ENCODE results near the gene SKI.

The SKI gene

GRCh38 chr1:2187619-2188018 is 40.5 kb upstream of the SKI start:
- H3K4me3 ChIP-seq (ENCODE audit: low read depth, low read length), result no peak overlapping the region
- DNase-seq (ENCODE audit: low read depth, low spot score), result no peak
- TF ChIP-seq, protein P1, sequence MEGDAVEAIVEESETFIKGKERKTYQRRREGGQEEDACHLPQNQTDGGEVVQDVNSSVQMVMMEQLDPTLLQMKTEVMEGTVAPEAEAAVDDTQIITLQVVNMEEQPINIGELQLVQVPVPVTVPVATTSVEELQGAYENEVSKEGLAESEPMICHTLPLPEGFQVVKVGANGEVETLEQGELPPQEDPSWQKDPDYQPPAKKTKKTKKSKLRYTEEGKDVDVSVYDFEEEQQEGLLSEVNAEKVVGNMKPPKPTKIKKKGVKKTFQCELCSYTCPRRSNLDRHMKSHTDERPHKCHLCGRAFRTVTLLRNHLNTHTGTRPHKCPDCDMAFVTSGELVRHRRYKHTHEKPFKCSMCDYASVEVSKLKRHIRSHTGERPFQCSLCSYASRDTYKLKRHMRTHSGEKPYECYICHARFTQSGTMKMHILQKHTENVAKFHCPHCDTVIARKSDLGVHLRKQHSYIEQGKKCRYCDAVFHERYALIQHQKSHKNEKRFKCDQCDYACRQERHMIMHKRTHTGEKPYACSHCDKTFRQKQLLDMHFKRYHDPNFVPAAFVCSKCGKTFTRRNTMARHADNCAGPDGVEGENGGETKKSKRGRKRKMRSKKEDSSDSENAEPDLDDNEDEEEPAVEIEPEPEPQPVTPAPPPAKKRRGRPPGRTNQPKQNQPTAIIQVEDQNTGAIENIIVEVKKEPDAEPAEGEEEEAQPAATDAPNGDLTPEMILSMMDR (IDR thresholded peaks at IDR 0.05; ENCODE audit: low read depth, low read length), result no peak
- in situ Hi-C loops (cut with HindIII; ENCODE audit: low sequenced_read_pairs), result no loop called here

DNA sequence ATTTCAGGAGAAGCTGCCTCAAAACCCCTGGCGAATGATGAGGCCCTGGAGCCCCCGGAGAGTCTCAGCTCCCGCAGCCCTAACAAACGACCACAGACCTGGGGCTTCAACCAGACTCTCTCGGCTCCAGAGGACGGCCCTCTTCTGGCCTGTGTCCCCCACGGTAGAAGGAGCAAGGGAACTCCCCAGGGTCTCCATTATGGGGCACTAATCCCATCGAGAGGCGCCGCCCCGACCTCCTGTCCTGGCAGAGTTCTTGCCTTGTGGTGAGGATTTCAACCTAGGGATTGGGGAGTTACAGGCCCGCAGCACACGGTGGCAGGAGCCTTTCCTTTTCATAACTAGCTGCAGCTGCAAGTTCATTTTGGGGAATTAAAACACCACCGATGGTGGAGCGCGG is 39.8 kb upstream of the SKI start:
- TF ChIP-seq, protein P1 (IDR thresholded peaks at IDR 0.05; ENCODE audit: low read depth, low read length), result no peak
- no peak overlapping the region for H3K4me3 ChIP-seq (ENCODE audit: low read depth, low read length)
- no peak for DNase-seq (ENCODE audit: low read depth, low spot score)
- in situ Hi-C loops (cut with HindIII; ENCODE audit: low sequenced_read_pairs), result no loop called here

DNA sequence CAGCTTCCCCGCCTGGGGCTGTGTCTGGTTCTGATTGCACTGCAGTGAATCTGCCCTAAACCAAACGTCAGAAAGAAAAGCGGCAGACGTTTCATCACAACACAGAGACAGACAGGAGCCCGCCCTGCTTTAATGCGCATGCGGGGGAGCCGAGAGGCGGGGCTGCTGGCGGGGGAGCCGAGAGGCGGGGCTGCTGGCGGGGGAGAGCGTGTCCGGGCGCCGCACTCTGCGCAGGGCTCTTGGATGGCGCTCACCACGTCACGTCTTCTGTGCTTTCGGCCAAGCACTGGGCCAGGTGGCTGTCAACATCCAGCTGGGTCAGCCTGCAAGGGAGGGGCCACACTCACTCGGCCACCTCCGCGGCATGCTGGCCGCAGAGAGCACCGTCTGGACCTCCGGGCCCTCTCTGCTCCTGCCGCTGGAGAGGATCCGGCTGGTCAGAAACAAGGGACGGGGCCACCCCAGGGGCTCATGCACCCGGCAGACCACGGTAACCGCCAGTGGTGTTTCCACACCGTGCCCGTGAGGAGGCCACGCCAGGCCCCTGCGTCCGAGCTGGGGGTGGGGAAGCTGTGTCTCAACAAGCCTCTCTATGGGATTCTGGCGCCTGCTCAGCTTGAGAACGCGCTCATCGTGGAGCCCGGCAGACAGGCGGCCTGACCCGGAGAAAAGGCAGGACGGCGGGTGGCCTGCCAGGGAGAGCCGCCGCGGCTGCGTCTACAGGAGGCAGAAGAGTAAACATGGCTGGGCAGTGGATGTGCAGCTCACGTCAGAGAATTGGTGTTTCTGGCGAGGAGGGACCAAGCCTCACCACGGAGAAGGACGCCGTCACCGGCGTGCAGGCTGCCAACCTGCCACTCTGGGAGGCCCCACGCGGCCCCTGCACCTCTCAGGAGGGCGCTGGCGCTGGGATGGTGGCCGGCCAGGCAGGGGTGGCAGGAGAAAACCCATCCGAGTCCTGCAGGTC is 38.4 kb upstream of the SKI start:
- peak overlapping the region; percentile 45 for H3K4me3 ChIP-seq (ENCODE audit: low read depth, low read length)
- in situ Hi-C loops (cut with HindIII; ENCODE audit: low sequenced_read_pairs), result loop anchor here (10.0 kb wide), 1 partner anchor 185 kb away; no protein-coding TSS in a partner anchor
- peak; percentile 96 for DNase-seq (ENCODE audit: low read depth, low spot score)
- TF ChIP-seq, protein P1 (IDR thresholded peaks at IDR 0.05; ENCODE audit: low read depth, low read length), result no peak

GRCh38 chr1:2190491-2190976 is 37.6 kb upstream of the SKI start:
- TF ChIP-seq, protein P1 (IDR thresholded peaks at IDR 0.05; ENCODE audit: low read depth, low read length), result no peak
- DNase-seq (ENCODE audit: low read depth, low spot score), result no peak
- peak overlapping the region; percentile 45 for H3K4me3 ChIP-seq (ENCODE audit: low read depth, low read length)
- in situ Hi-C loops (cut with HindIII; ENCODE audit: low sequenced_read_pairs), result loop anchor here (10.0 kb wide), 1 partner anchor 184 kb away; no protein-coding TSS in a partner anchor

DNA sequence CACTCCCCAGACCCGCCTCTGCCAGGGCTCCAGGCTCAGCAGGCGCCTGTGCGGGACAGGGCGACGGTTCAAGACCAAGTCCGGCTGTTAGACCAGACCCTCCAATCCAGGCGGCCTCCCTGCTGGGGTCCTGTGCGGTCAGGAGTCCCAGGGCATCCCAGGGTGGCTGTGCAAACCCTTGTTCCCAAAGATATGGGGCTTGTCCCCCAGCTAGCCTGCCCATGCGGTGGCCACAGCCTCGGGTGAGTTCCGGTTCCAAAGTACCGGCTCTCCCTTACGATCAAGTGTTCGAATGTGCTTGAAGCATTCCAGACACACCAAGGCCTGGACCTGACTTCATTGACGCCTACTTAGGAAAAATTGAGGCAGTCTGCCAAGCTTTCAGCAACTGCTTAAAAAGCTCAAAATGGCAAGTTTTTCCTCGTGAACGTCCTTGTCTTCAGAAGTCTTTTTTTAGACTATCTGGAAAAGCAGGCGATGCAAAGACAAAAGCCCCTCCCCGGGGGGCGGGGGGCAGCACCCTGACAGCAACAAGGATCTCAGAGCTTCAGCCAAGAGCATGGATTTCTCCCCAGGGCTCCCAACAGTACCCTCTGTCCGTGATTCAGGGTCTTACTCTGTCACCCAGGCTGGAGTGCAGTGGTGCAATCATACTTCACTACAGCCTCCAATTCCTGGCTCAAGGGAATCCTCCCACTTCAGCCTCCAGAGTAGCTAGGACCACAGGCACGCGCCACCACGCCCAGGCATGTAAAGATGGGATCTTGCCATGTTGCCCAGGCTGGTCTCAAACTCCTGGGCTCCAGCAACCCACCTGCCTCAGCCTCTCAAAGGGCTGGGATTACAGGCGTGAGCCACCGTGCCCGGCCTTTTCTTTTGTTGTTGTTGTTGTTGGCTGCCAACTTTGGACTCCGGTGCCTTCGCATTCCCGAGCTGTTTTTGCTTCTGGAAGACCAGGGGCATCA is 35.8 kb upstream of the SKI start:
- TF ChIP-seq, protein P1 (IDR thresholded peaks at IDR 0.05; ENCODE audit: low read depth, low read length), result no peak
- DNase-seq (ENCODE audit: low read depth, low spot score), result peak; percentile 42
- in situ Hi-C loops (cut with HindIII; ENCODE audit: low sequenced_read_pairs), result loop anchor here (10.0 kb wide), 1 partner anchor 182 kb away; no protein-coding TSS in a partner anchor
- no peak overlapping the region for H3K4me3 ChIP-seq (ENCODE audit: low read depth, low read length)
